Lower leg skin (tissue), 3 donors: ENCODE measurements around the gene SLC22A25.

Experiments
- CTCF ChIP-seq, 3 donors: fragments of 450-650 bp; IDR thresholded peaks; one replicate each; pipeline ENCODE4 v1.5.1; 2016; ENCODE audit warnings: antibody characterized with exemption in 3 of 3, mild to moderate bottlenecking in 3 of 3, moderate library complexity in 2 of 3
- POLR2A ChIP-seq, 2 donors: fragments of 450-650 bp; IDR thresholded peaks; one replicate each; pipeline ENCODE4 v1.6.1; 2016 to 2017; ENCODE audit warnings: antibody characterized with exemption in 2 of 2, mild to moderate bottlenecking in 1 of 2, moderate library complexity in 1 of 2

GRCh38 chr11:63282579-63282978 lies 39.2 kb upstream of the SLC22A25 start:
- TF ChIP-seq CTCF (IDR thresholded peaks at IDR 0.05) (no peak), POLR2A (IDR thresholded peaks at IDR 0.05) (no peak)
